HepG2 (cell line): ENCODE results near the gene HYLS1. TPM values are rescaled to one million over a fixed set of nuclear protein-coding genes. Genes with fewer than 3 reads are reported as not detected.

Experiments
- AHDC1 ChIP-seq: sonication (generic); formaldehyde crosslinking; IDR thresholded peaks from 2 replicates; pipeline ENCODE4 v1.5.1; 2020; ENCODE audit warnings: mild to moderate bottlenecking, missing genetic modification reagents, borderline replicate concordance
- ASH2L ChIP-seq: fragments of 300-600, 200-600 bp; sonication (generic); IDR thresholded peaks from 2 replicates; pipeline ENCODE4 v1.7.0; 2017; ENCODE audit warnings: low read depth, mild to moderate bottlenecking, moderate library complexity, mixed read lengths, low read length; ENCODE audit not compliant: insufficient read length
- BRCA1 ChIP-seq: sonication (generic); formaldehyde crosslinking; IDR thresholded peaks from 2 replicates; pipeline ENCODE4 v1.4.0; 2020; ENCODE audit warnings: missing genetic modification reagents
- ELK4 ChIP-seq: sonication (generic); formaldehyde crosslinking; IDR thresholded peaks from 2 replicates; pipeline ENCODE4 v1.9.0; 2021; ENCODE audit warnings: missing genetic modification reagents, borderline replicate concordance
- FOXA3 ChIP-seq: IDR thresholded peaks from 2 replicates; pipeline ENCODE4 v1.6.1; 2016; ENCODE audit warnings: missing genetic modification reagents, missing compliant biosample characterization
- FOXK2 ChIP-seq: fragments of 450-650 bp; IDR thresholded peaks from 2 replicates; pipeline ENCODE4 v1.6.1; 2016
- FOXM1 ChIP-seq: sonication (generic); formaldehyde crosslinking; IDR thresholded peaks from 2 replicates; pipeline ENCODE4 v1.5.0; 2020; ENCODE audit warnings: missing genetic modification reagents
- KMT2B ChIP-seq: IDR thresholded peaks from 2 replicates; pipeline ENCODE4 v1.6.1; 2016; ENCODE audit warnings: missing genetic modification reagents, missing compliant biosample characterization
- NCOA2 ChIP-seq: sonication (generic); formaldehyde crosslinking; IDR thresholded peaks from 2 replicates; pipeline ENCODE4 v1.8.0; 2022; ENCODE audit warnings: inconsistent platforms
- PHF21A ChIP-seq: sonication (generic); formaldehyde crosslinking; IDR thresholded peaks from 2 replicates; pipeline ENCODE4 v1.5.0; 2020; ENCODE audit warnings: mild to moderate bottlenecking, missing genetic modification reagents
- RFX5 ChIP-seq: IDR thresholded peaks from 2 replicates; pipeline ENCODE4 v1.6.1; 2011; ENCODE audit warnings: low read depth, low read length, improper control_type of control experiment
- TAF15 ChIP-seq: fragments of 200-400 bp; formaldehyde crosslinking; IDR thresholded peaks from one replicate; pipeline ENCODE4 v1.6.1; 2018; ENCODE audit warnings: mild to moderate bottlenecking, low read depth, low read length; ENCODE audit not compliant: poor library complexity, severe bottlenecking
- TARDBP ChIP-seq: sonication (generic); formaldehyde crosslinking; IDR thresholded peaks from 2 replicates; pipeline ENCODE4 v1.8.0; 2022; ENCODE audit warnings: mild to moderate bottlenecking, missing genetic modification reagents
- YY1 ChIP-seq: IDR thresholded peaks from 2 replicates; pipeline ENCODE4 v1.6.1; 2011; ENCODE audit warnings: low read length, low read depth, moderate library complexity, mild to moderate bottlenecking; ENCODE audit not compliant: insufficient read depth, insufficient replicate concordance
- ZNF20 ChIP-seq: sonication (generic); formaldehyde crosslinking; IDR thresholded peaks from 2 replicates; pipeline ENCODE4 v1.4.0; 2020; ENCODE audit warnings: mild to moderate bottlenecking, moderate library complexity, missing genetic modification reagents
- ZNF205 ChIP-seq: IDR thresholded peaks from 2 replicates; pipeline ENCODE4 v1.6.1; 2018; ENCODE audit warnings: missing biosample characterization, missing genetic modification reagents
- ZNF432 ChIP-seq: sonication (generic); formaldehyde crosslinking; IDR thresholded peaks from 2 replicates; pipeline ENCODE4 v1.5.0; 2020; ENCODE audit warnings: missing genetic modification reagents, mild to moderate bottlenecking, borderline replicate concordance
- ZNF446 ChIP-seq: sonication (generic); formaldehyde crosslinking; IDR thresholded peaks from 2 replicates; pipeline ENCODE4 v1.5.0; 2020; ENCODE audit warnings: mild to moderate bottlenecking, missing genetic modification reagents
- ZSCAN9 ChIP-seq: IDR thresholded peaks from 2 replicates; pipeline ENCODE4 v1.6.1; 2016; ENCODE audit warnings: borderline replicate concordance
- polyA plus RNA-seq, 8 experiments: library from polyadenylated mRNA; depleted of rRNA in 3 of 8; stranded (reverse) in 7 of 8; unstranded in 1 of 8; fragments of >200 nt; fragmentation: Illumina TruSeq in 4 of 8; extraction: Trizol in 4 of 8; gene quantifications; 2 replicates each; pipeline versions ENCODE4 v1.2.1 to v1.2.3, GENCODE V29; 2011 to 2016; ENCODE audit warnings: low read depth in 4 of 8, missing spikeins in 1 of 8, mixed read lengths in 1 of 8; ENCODE audit not compliant: insufficient read depth in 1 of 8
- total RNA-seq, 5 experiments: library from RNA; depleted of rRNA; stranded (reverse); fragments of >200 nt; fragmentation: Illumina TruSeq; extraction: Trizol; gene quantifications; 2 replicates each; pipeline ENCODE4 v1.2.3, GENCODE V29; 2016; ENCODE audit warnings: low read depth in 1 of 5
- TF ChIP-seq, protein P1 (sequence below): conservative IDR thresholded peaks from 2 replicates; pipeline ENCODE4 v1.6.1; 2018; ENCODE audit warnings: missing genetic modification reagents
- TF ChIP-seq, protein P2 (sequence below): sonication (generic); formaldehyde crosslinking; IDR thresholded peaks from 2 replicates; pipeline ENCODE4 v1.8.1; 2022; ENCODE audit warnings: low read depth, mild to moderate bottlenecking, missing genetic modification reagents

Gene HYLS1
- total and polyA plus RNA-seq, 2 of the 13 experiments (the other 11 are each of a cell fraction or from before 2014, with no cell fraction given), result 1.3 to 3.8 TPM

DNA sequence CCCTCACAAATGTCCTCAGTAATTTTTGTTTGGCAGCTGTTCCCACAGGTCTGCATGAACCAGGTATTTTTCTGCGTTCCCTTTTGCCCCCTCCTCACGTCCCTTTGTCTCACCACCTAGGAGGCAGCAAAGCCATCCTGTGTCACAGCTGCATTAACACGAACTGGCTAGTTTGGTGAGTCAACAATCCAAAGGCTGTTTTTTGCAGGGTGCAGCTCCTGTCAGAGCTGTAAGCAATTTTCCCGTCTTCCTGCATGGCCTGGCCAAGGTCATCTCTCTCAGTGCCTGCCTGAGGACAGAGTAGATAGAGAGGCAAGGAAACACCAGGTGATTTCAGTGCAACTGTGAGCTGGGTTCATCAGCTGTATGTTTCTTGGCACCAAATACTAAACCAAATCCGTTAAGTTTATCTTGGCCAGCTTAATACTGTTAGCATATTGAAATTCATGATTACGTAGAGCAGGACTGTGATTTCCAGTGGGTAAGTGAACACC, 37.8 kb downstream of the HYLS1 start (continued):
- TF ChIP-seq ASH2L (no peak), RFX5 (no peak), ZNF432 (CRISPR knock-in tag) (no peak), BRCA1 (CRISPR knock-in tag) (no peak), KMT2B (CRISPR knock-in tag) (no peak), TAF15 (no peak), FOXK2 (no peak), ZSCAN9 (CRISPR knock-in tag) (peak; percentile 67; the same call in 1 of the 2 replicates), PHF21A (CRISPR knock-in tag) (peak; percentile 73; the same call in 1 of the 2 replicates), AHDC1 (no peak; the same call in 1 of the 2 replicates), YY1 (no peak), NCOA2 (CRISPR knock-in tag) (peak; percentile 61), FOXA3 (peak; percentile 74), ZNF446 (CRISPR knock-in tag) (no peak), TARDBP (CRISPR knock-in tag) (0 out of 2 replicates have a peak, but pooled peaks have one; percentile 26), ELK4 (CRISPR knock-in tag) (no peak), FOXM1 (CRISPR knock-in tag) (no peak), ZNF20 (CRISPR knock-in tag) (no peak), ZNF205 (CRISPR knock-in tag) (peak; percentile 77)
- TF ChIP-seq, protein P1, sequence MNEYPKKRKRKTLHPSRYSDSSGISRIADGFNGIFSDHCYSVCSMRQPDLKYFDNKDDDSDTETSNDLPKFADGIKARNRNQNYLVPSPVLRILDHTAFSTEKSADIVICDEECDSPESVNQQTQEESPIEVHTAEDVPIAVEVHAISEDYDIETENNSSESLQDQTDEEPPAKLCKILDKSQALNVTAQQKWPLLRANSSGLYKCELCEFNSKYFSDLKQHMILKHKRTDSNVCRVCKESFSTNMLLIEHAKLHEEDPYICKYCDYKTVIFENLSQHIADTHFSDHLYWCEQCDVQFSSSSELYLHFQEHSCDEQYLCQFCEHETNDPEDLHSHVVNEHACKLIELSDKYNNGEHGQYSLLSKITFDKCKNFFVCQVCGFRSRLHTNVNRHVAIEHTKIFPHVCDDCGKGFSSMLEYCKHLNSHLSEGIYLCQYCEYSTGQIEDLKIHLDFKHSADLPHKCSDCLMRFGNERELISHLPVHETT (CRISPR knock-in tag), result no peak; the same call in 1 of the 2 replicates
- TF ChIP-seq, protein P2, sequence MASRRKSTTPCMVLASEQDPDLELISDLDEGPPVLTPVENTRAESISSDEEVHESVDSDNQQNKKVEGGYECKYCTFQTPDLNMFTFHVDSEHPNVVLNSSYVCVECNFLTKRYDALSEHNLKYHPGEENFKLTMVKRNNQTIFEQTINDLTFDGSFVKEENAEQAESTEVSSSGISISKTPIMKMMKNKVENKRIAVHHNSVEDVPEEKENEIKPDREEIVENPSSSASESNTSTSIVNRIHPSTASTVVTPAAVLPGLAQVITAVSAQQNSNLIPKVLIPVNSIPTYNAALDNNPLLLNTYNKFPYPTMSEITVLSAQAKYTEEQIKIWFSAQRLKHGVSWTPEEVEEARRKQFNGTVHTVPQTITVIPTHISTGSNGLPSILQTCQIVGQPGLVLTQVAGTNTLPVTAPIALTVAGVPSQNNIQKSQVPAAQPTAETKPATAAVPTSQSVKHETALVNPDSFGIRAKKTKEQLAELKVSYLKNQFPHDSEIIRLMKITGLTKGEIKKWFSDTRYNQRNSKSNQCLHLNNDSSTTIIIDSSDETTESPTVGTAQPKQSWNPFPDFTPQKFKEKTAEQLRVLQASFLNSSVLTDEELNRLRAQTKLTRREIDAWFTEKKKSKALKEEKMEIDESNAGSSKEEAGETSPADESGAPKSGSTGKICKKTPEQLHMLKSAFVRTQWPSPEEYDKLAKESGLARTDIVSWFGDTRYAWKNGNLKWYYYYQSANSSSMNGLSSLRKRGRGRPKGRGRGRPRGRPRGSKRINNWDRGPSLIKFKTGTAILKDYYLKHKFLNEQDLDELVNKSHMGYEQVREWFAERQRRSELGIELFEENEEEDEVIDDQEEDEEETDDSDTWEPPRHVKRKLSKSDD (CRISPR knock-in tag), result no peak
